Peyer's patch (tissue), 4 donors: ENCODE data around the gene GTF2F2.

ENCODE experiments used
- CTCF ChIP-seq, 6 experiments: fragments of 450-650 bp in 4 of 6; fragments of 200-600 bp in 2 of 6; sonication (generic) in 1 of 6; IDR thresholded peaks; one replicate each; pipeline ENCODE4 v1.5.1; 2017 to 2019; ENCODE audit warnings: antibody characterized with exemption in 6 of 6, mild to moderate bottlenecking in 3 of 6, moderate library complexity in 1 of 6
- POLR2A ChIP-seq, 2 donors: fragments of 450-650 bp; IDR thresholded peaks; one replicate each; pipeline ENCODE4 v1.5.1; 2017; ENCODE audit warnings: antibody characterized with exemption in 2 of 2, mild to moderate bottlenecking in 2 of 2, moderate library complexity in 2 of 2

DNA sequence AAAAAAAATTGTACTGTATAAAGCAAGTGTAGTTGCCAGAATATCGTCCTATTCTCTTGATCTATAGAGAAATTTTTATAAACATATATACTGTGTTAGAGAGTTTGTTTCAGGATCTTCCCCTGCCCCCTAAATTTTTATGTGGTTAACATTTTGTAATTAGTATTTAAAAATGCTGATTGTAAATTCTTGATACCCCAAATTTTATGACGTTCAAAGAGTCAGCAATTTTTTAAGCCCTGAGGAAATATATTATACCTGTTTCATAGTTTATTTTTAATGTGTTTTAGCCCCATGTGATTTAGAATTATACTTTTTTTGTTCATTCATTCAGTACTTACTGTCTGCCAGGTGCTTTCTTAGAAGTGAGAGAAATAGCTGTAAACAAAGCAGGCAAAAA, 87.8 kb downstream of the GTF2F2 start:
- no peak for TF ChIP-seq POLR2A (IDR thresholded peaks at IDR 0.05)
- TF ChIP-seq CTCF (IDR thresholded peaks at IDR 0.05) = no peak
